AG04450 (cell line): ENCODE data around the gene TMED10. TPM values are rescaled to one million over a fixed set of nuclear protein-coding genes. Genes with fewer than 3 reads are reported as not detected.

Experiments
- CTCF ChIA-PET: fragments of 300-600, 350-600 bp; formaldehyde crosslinking; extraction: SDS; loops from one replicate; lab custom pipeline; 2022; ENCODE audit warnings: antibody characterized with exemption, inconsistent platforms; lab: Charles Lee
- POLR2A ChIA-PET: fragments of 350-600 bp; formaldehyde crosslinking; extraction: SDS; loops from one replicate; lab custom pipeline; 2021; ENCODE audit warnings: antibody characterized with exemption, inconsistent platforms; lab: Yijun Ruan, JAX
- DNase-seq: peaks from one replicate; pipeline ENCODE4 v3.0.0-alpha.2; 2011; ENCODE audit warnings: low read depth, low spot score
- H3K27ac ChIP-seq: one replicate; pipeline ENCODE4 v1.5.1; 2012; ENCODE audit warnings: low read depth, low read length, control low read depth
- H3K27me3 ChIP-seq: one replicate; pipeline ENCODE4 v1.6.0; 2012; ENCODE audit warnings: low read length; ENCODE audit not compliant: control insufficient read depth, insufficient read depth
- H3K4me3 ChIP-seq: 2 replicates; pipeline ENCODE4 v1.5.1; 2011; ENCODE audit warnings: mild to moderate bottlenecking, low read depth, low read length, control low read depth
- H3K9me3 ChIP-seq: 2 replicates; pipeline ENCODE4 v1.5.1; 2012; ENCODE audit warnings: low read length; ENCODE audit not compliant: control insufficient read depth, insufficient read depth
- CTCF ChIP-seq: IDR thresholded peaks from 2 replicates; pipeline ENCODE4 v1.5.1; 2011; ENCODE audit warnings: low read depth, low read length, control low read depth, inconsistent platforms
- polyA plus RNA-seq: library from polyadenylated mRNA; depleted of rRNA; stranded (reverse); fragments of >200 nt; gene quantifications from 2 replicates; pipeline ENCODE4 v1.2.3, GENCODE V29; 2011

The TMED10 gene
- polyA plus RNA-seq, 1 experiment: 414 TPM

- TF ChIP-seq CTCF: peak; percentile 62
- Histone ChIP-seq H3K27ac (no peak overlapping the region), H3K9me3 (no peaks in the 10 kb centered on the region), H3K4me3 (no peak overlapping the region), H3K27me3 (no peaks in the 10 kb centered on the region)
- POLR2A ChIA-PET: no interaction called here
- CTCF ChIA-PET: interaction anchor here (0.9 to 2.3 kb wide), 8 partner anchors 12 to 161 kb away, joined by 3 to 9 read pairs (median 4); no protein-coding TSS in a partner anchor
- no peak for DNase-seq
These were observed 34.4 kb downstream of the TMED10 start for GRCh38 chr14:75141967-75142366.

DNA sequence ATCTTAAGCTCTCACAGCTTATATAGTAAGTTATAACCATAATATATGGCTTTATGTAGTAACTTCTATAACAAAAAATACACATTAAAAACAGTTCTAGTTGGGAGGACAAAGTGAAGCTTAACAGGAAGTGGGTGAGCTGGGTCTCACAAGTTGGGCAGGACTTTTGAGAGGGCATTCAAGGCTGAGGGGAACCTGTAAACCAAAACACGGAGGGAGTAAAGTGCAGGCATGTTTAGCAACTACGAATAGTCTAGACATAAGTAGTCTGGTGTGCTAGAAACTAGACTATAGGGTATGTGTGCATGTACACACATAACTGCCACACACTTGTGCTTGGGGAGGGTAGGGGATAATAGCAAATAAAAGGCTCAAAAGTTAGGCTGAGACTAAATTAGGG is 35.4 kb downstream of the TMED10 start:
- no peak for DNase-seq
- ChIA-PET POLR2A (interaction anchor here (0.6 kb wide), 1 partner anchor 251 kb away, joined by 6 read pairs; no protein-coding TSS in a partner anchor), CTCF (interaction anchor here (0.9 to 2.3 kb wide), 9 partner anchors 9 to 162 kb away, joined by 3 to 9 read pairs (median 4); no protein-coding TSS in a partner anchor)
- no peak for TF ChIP-seq CTCF
- H3K27ac ChIP-seq: no peak overlapping the region
- H3K9me3 ChIP-seq: no peaks in the 10 kb centered on the region
- H3K4me3 ChIP-seq: no peak overlapping the region
- H3K27me3 ChIP-seq: no peaks in the 10 kb centered on the region

DNA sequence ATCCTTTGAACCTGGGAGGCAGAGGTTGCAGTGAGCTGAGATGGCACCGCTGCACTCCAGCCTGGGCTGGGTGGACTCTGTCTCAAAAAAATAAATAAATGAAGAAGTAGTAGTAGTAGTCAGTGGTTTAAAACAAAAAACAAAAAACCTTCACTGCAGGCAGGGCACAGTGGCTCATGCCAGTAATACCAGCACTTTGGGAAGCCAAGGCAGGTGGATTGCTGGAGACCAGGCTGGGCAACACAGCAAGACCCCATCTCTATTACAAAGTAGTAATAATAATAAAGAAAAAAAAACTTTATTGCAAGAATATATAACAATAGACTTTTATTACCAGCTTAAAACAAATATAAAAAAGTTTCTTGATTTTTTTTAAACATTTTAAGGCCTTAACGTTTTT is 35.8 kb downstream of the TMED10 start:
- ChIA-PET POLR2A (no interaction called here), CTCF (interaction anchor here (1.6 to 2.3 kb wide), 5 partner anchors 9 to 163 kb away, joined by 4 to 9 read pairs (median 5); no protein-coding TSS in a partner anchor)
- H3K9me3 ChIP-seq: no peaks in the 10 kb centered on the region
- no peak for DNase-seq
- H3K4me3 ChIP-seq: no peak overlapping the region
- no peak overlapping the region for H3K27ac ChIP-seq
- no peaks in the 10 kb centered on the region for H3K27me3 ChIP-seq
- TF ChIP-seq CTCF: no peak

DNA sequence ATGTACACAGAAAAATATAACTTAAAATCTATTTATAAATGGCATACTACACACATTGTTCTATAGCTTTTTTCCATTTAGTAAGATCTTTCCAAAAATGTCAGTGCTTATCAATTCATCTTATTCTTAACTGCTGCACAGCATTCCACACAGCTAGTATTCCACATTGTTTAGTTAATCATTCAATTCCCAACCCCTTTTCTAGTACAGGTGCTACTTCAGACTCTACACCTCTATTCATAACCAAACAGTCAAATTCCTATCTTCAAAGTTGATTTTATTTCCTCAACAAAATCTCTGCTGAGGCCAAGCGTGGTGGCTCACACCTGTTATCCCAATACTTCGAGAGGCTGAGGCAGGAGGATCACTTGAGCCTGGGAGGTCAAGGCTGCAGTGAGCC is 37.2 kb downstream of the TMED10 start:
- no peak for DNase-seq
- ChIA-PET POLR2A (no interaction called here), CTCF (interaction anchor here (0.6 to 1.5 kb wide), 3 partner anchors 156 to 354 kb away, joined by 3 to 10 read pairs (median 10); no protein-coding TSS in a partner anchor)
- no peak overlapping the region for H3K27ac ChIP-seq
- TF ChIP-seq CTCF: no peak
- no peaks in the 10 kb centered on the region for H3K9me3 ChIP-seq
- no peak overlapping the region for H3K4me3 ChIP-seq
- H3K27me3 ChIP-seq: no peaks in the 10 kb centered on the region

GRCh38 chr14:75138492-75138891 is 37.9 kb downstream of the TMED10 start:
- CTCF ChIA-PET: interaction anchor here (0.6 to 1.6 kb wide), 6 partner anchors 157 to 355 kb away, joined by 3 to 10 read pairs (median 4); no protein-coding TSS in a partner anchor
- H3K4me3 ChIP-seq: no peak overlapping the region
- POLR2A ChIA-PET: interaction anchor here (0.9 kb wide), 1 partner anchor 157 kb away, joined by 3 read pairs; no protein-coding TSS in a partner anchor

More at GRCh38 chr14:75138492-75138891, 37.9 kb downstream of the TMED10 start:
- Histone ChIP-seq H3K27me3 (no peaks in the 10 kb centered on the region), H3K9me3 (no peaks in the 10 kb centered on the region), H3K27ac (no peak overlapping the region)
- DNase-seq: no peak
- no peak for TF ChIP-seq CTCF
